ENCODE measurements around the gene TUBA3C.
"Not testable (repeated sequence)": the region's sequence is repeated elsewhere in the genome, so short reads cannot be mapped to it uniquely, and the experiment has no call there.

Gene TUBA3C

DNA sequence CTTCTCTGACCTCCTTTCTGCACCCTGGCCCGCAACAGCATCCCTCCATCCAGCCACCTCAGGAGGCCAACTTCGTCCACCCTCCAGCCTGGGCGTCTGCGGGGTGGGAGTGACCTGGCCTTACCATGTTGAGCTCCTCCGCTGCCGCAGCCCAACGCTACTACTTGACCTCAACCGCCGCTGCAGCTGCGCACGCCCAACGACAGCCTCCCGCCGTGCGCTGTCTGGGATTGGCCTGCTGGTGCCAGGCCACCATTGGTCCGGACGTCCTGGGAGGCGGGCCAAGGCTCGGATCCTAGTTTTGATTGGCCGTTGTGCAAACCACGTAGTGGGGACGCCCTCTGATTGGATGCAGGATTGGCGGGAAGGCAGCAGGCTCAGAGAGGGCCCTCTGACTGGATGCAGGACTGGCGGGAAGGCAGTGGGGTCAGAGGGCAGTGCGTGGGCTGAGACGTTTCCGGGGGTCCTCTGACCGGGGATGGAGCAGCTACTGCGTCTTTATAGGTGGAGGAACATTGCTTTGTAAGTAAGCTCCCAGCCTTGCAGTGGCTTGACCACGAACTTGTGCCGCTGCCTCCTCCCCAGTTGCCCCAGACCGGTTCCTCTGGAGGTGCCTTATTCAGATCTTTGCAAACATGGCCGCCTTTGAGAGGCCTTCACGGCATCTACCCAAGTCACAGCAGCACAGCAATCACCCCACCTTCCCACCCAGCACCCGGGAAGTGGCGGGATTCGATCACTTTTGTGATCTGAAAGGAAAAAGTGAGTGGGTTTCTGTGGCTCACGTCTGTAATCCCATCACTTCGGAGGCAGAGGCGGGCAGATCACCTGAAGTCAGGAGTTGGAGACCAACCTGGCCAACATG lies at the start of gene TUBA3C:
Gene TUBA3C, minus strand, starts transcription at position 204 of the 865 bp plus-strand sequence. Its CDS starts 77 bp downstream, at position 127.
- DNase-seq = no peak

DNA sequence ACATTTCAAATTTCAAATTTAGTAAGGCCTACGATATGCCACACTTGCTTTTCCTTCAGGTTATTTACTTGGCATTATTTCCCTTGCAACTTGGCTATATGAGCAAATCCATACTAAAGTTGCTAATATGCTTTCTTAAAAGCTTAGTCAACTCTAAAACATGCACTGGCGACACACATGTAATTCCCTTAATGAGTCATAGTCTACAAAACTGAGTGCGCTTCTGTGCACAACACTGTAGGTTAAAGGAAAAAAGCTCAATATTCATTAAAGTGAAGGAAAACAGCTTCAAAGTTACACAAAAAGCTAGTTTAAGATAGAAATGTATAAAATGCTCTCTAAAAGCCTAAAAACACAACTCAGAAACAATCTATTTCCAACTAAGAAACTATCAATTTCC lies 25.8 kb upstream of the TUBA3C start:
- DNase-seq = not testable (repeated sequence)

DNA sequence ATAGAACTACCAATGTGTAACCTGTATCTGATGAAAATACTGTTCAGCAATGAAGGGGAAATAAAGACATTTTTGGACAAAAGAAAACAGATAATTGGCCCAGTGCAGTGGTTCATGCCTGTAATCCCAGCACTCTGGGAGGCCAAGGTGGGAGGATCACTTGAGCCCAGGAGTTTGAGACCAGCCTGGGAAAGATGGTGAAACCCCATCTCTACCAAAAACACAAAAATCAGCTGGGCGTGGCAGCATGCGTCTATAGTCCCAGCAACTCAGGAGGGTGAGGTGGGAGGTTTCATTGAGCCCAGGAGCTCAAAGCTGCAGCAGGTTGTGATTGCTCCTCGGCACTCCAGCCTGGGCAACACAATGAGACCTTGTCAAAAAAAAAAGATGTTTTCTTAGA lies 11.0 kb upstream of the TUBA3C start:
- DNase-seq = not testable (repeated sequence)

DNA sequence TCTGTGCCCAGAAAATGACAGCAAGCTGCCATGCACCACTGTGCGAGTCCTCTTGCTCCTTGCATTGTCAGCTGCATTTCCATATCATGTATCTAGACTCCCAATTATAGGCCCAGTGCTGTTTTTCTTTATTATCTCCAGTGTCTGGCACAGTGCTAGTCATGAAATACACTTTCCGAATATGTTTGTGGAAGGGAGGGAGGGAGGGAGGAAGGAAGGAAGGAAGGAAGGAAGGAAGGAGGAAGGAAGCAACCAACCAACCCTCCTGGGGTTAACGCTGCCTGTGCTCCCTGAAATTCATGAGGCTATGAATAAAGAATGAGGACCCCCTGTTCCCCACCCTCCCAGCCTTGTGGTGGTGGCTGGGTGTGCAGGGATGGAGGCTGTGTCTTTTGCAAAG lies 8.3 kb upstream of the TUBA3C start:
- DNase-seq = not testable (repeated sequence)

DNA sequence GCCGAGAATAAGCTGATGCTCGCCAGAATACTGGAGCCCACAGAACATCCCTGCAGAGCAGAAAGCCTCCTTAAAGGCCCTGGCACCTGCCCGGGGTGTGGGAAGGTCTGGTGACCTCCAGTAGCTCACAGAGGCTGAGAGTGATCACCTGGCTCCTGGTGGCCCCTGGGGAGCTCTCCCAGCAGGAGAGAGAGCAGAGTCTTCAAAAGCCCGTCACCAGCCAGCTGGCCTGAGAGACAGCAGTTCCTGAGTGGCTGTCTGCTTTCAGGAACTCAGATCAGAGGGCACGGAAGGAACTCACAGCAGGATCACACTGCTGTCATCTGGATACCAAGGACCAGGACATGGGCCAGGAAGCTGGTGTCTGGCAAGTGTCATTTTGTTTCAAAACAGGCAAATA lies 7.7 kb upstream of the TUBA3C start:
- not testable (repeated sequence) for DNase-seq

DNA sequence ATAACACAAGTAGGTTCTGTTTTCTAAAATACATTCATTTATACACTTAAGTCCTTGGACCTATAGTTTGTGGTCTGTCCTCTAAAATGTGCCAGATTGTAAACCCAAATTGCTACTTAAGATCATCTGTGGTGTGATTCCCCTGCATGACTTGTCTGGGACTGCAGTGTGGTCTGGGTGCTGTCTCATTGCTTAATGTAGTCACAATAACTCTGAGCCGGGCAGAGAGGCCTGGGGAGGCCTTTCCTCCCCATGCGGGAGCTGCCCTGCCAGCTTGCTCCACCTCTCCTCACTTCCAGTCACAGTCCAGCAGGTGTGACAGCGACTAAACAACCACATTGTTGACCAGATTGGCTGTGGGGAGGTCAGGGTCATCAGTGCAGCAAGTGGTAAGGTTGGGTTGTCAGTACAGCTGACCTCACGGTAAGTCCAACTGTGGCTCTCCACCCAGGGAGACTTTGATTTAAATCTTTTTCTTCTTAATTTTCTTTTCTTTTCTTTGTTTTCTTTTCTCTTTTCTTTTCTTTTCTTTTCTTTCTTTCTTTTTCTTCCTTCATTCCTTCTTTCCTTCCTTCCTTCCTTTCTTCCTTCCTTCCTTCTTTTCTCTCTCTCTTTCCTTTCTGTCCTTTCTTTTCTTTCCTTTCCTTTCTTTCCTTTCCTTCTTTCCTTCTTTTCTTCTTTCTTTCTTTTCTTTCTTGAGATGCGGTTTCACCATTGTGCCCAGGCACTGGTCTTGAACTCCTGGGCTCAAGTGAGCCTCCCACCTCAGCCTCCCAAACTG lies 4.4 kb upstream of the TUBA3C start:
- no peak for DNase-seq

DNA sequence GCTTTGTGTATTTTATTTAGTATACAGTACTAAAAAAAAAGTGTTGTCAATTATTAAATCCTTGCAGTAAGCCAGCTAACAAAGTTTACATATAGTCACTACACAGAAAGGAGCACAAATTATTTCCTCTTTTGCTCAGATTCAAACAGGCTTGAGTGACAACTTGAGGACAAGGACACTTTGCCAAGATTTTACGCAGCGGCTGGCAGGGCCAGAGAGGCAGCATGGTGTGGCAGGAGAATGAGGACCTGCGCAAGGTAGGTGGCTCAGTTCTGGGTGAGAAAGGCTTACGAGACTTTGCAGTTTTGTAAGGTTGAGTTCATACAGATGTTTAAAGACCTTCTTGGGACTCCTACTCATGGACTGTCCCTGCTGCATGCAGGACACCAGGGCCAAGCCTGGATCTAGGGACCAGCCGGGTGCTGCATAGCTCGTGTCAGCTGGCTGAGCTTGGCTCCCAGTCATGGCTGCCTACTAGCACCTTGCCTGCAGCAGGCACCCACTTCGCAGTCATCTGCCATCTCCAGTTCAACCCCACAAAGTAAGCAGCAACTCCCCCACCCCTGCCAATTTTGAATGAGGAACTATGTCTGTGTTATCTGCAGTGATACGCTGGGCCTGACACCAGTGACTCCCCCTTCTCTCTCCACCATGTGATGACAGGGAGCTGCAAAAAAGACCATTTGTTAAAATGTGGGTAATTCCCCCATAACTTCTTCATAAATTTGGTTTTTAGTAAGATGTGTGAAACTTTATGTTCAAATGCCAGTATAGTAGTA lies 3.7 kb upstream of the TUBA3C start:
- DNase-seq = no peak

DNA sequence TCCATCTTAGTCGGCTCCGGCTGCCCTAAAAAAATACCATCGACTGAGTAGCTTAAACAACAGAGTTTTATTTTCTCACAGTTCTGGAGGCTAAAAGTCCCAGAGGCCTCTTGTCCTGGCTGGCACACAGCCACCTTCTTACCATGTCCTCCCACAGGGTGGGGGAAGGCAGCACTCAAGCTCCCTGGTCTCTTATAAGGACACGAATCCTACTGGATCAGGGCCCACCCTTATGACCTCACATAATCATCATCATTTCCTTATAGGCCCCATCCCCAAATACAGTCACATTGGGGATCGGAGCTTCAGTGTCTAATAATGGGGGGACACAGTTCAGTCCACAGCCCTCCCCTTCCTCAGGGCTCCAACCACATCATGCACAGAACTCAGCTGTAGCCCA lies 2.6 kb upstream of the TUBA3C start:
- DNase-seq = no peak

DNA sequence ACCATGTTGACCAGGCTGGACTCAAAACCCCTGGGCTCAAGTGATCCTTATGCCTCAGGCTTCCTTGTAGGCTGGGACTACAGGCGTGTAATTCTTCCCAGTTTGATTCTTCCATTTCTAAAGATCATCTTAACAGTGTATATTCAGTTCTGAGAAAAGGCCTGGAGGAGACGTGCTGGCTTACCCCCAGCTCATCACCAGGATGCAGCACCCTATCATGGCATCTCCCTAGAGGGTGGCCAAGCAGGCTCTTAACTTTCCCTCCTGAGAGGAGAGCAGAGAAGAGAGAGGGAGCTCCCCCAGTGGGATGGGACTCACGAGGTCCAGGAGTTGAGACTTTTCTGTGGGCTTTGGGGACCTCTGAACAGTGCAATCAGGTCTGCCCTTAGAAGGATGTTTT lies 2.1 kb upstream of the TUBA3C start:
- no peak for DNase-seq

DNA sequence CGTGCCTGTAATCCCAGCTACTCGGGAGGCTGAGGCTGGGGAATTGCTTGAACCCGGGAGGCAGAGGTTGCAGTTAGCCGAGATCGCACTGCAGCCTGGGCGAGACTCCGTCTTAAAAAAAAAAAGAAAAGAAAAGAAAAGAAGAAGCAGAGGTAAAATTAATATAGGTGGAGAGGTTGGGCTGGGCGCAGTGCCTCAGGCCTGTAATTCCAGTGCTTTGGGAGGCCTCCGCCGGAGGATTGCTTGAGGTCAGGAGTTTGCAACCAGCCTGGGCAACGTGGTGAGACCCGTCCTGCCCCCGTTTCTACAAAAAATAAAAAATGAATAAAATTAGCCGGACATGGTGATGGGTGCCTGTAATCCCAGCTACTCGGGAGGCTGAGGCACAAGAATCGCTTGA lies 912 bp upstream of the TUBA3C start:
- DNase-seq = no peak

DNA sequence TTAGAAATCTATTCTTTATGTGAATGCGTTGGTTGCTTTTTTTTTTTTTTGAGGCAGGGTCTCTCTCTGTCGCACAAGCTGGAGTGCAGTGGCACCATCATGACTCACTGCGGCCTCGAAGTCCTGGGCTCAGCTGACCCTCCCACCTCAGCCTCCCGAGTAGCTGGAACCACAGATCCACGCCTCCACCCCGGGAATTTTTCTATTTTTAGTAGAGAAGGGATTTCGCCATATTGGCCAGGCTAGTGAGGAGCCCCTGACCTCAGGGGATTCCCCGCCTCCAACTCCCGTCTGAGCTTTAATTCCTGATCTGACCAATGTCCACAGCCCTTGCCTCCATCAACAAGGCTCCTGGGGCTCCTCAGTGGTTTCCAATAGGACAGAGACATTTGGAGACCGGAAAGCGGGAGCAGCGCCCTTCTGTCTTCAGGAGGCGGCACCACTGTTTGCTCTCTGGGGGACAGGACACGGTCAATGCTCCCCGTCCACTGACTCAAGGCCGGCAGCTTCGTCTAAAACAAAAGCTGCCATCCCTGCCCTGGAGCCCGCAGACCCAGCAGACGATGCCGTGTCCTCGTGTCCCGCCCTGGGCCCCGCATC lies 503 bp downstream of the TUBA3C start:
- DNase-seq = no peak

DNA sequence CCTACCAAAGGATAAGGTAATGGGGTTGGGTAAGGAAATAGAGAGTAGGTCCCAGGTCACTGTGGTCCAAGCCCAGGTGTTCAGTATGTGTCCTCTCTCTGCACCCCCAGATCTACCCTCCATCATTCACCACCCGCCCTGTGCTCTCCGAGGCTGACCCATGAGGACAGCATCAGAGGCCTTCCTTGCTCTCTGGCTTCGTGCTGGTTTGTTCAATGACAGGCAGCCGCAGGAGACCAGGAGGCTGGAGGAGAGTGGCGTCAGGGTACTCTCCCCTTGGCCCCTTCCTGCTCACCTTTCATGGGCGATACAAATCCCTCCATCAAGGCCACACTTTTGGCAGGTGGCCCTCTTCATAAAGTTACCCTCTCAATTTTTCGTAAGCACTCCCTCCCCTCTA lies 1.7 kb downstream of the TUBA3C start:
- DNase-seq = no peak

DNA sequence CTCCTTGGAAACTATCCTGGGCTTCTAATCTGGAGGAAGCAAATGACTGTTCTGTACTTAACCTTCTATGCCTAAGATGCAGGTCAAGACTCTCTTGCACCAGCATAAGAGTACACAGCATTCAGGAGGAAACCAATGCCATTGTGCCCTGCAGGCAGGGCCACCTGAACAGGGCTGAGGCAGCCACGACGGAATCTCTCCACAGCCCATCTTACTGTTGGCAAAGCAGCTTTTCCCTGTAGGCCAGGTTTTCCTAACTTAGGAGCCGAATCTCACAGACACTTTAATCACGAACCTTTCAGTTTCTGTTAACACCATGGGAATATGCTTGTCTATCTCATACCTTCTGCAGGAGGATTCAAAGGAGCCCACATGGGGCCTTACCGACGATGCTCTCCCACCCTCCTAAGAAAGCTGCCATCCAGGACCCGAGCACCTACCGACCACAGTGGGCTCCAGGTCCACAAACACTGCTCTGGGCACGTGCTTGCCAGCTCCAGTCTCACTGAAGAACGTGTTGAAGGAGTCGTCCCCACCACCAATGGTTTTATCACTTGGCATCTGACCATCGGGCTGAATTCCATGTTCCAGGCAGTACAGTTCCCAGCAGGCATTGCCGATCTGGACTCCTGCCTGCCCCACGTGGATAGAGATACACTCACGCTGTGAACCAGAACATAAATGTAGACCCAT lies 2.6 kb downstream of the TUBA3C start:
- DNase-seq = no peak

DNA sequence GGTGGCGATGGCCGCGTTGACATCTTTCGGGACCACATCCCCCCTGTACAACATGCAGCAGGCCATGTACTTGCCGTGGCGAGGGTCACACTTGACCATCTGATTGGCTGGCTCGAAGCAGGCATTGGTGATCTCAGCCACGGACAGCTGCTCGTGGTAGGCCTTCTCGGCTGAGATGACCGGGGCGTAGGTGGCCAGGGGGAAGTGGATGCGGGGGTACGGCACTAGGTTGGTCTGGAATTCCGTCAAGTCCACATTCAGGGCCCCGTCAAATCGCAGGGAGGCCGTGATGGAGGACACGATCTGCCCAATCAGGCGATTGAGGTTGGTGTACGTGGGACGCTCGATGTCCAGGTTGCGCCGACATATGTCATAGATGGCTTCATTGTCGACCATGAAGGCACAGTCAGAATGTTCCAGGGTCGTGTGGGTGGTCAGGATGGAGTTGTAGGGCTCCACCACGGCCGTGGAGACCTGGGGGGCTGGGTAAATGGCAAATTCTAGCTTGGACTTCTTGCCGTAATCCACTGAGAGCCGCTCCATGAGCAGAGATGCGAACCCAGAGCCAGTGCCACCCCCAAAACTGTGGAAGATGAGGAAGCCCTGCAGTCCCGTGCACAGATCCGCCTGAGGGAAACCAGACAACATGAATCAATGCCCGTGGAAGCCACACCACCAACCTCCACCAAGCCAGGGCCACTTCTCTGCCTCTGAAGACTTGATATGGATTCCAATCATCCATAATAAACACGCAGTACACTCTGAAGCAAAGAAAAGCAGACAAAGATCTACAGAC lies 4.4 kb downstream of the TUBA3C start:
- DNase-seq = not testable (repeated sequence)

DNA sequence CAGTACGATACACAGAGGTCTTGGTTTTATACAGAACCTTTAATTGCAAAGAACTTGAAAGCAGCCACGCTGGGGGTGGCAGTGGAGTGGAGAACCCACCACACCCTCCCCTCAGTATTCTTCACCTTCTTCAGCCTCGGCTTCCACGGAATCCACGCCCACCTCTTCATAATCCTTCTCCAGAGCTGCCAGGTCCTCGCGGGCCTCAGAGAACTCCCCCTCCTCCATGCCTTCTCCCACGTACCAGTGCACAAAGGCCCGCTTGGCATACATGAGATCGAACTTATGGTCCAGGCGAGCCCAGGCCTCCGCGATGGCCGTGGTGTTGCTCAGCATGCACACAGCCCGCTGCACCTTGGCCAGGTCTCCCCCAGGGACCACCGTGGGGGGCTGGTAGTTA lies 7.9 kb downstream of the TUBA3C start:
- no peak for DNase-seq

DNA sequence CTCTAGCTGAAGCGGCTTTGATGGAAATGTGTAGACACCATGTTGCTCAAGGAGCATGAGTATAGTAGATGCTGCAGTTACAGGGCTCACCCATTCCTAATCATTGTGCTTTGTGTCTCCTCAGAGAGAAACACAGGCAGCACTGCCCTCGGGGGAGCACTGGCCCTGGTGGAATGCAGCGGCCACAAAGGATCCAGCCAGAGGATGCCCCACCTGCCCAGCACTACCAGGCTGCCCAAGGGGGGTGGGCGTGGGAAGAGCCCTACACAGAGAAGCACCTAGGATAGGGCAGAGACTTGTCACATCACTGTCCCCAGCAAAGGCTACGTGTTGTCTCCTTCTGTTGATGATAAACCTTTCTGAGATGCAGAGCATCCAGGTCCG lies 9.0 kb downstream of the TUBA3C start:
- no peak for DNase-seq

DNA sequence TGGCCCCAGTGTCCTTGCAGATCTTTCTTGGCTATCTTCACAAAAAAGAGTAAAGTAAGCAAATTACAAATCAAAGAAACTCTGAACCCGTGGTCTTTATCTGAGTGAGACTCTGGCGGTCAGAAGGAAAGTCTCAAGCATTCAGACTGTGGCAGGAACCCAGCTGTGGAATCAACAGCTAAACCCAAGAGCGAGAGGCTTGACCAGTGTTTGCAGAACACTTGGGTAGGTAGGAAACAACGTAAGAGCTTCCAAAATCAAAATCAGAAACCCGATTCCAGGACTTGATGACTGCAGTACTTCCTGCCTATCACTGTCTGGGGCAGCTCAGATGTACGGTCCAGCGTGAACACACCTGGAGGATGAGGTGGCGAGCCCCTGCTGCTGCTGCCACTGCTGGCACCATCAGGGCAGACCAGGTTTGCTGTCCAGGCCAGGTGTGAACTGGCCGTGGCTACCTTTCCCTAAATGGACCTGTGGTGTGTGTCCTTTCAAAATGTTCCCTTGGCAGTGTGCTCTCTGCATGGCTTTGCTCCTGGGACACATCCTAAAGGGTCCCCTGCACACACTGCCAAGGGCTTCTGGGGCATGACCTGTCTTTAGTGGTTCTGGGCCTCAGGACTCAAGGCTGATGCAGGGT lies 9.5 kb downstream of the TUBA3C start:
- no peak for DNase-seq

DNA sequence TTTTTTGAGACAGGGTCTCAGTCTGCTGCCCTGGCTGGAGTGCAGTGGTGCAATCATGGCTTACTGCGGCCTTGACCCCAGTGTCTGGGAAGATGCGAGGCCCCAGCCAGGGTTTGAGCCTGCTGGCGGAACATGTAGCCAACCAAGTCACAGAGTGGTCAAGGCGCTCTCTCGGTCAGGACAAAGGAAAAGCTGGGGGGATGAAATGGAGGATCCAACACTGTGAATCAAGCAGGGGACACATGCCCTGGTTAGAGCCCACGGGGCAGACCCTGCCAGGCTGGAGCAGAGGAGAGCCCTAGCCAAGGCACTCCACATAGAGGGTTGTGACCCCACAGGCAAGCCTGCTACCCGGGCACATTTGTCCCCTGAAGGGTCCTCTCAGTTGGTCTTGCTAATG lies 10.1 kb downstream of the TUBA3C start:
- DNase-seq = no peak

DNA sequence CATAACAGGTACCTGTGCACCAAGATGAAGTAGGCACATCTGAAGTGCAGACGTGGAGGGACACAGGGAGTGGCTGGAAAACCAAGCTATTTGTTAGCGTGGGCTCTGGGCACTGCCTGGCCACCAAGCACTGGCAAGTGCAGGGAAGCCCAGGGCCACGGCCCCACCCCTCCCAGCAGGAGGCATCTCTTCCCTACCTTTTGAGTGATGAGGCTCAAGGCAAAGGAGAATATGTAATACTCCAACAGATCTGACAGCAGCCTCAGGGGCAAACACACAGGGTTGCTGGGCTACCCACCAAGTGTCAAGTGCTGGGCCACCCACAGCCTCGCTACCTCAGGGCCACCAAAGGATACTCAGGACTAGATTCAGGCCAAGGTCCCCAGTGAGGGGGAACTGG lies 11.6 kb downstream of the TUBA3C start:
- DNase-seq = no peak

DNA sequence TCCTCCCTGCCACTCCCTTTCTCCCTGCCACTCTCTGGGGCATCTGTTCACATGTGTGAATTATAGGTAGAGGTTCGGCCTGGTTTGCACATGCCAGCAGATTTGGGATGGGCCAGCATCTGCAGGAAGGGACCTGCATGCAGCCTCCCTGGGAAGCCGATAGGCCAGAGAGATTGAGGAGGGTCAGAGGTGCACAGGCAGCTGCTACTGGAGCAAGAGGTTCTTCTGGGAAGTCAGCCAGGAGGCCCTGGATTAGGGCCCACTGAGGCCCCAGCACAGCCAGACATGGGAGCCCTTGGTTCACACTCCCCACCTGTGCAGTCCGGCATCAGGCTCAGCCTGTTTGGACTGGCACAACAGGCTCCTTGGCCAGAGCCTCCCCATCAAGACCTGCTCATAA lies 12.1 kb downstream of the TUBA3C start:
- DNase-seq = no peak

DNA sequence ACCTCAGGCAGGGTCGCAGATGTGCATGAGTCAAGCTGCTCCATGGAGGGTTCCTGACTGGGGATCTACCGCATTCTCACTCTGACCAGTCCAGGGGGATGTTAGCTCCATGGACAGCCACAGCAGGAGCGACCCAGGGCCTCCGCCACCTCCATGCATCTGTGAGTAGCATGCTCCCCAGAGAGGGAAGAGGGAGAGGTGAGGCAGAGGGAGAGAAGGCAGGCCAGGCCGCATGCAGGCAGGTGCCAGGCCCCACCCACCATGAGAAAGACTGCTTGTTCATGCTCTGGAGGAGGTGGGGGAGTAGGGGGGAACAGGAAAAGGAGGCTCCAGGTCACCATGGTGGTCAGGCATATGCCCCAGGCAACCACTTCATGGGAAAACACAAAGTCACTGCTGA lies 20.3 kb downstream of the TUBA3C start:
- DNase-seq = no peak
